Fibroblast of lung (primary cell): ENCODE data around the gene ME1. TPM values are rescaled to one million over a fixed set of nuclear protein-coding genes. Genes with fewer than 3 reads are reported as not detected.

Experiments
- DNase-seq, 2 donors: peaks; one replicate each; pipeline versions ENCODE4 v3.0.0 to v3.0.0-alpha.2; 2010; ENCODE audit warnings: low read depth in 2 of 2
- H2AFZ ChIP-seq: 2 replicates; pipeline ENCODE4 v1.5.1; 2012; ENCODE audit warnings: low read length, control low read depth, inconsistent platforms
- H3K27ac ChIP-seq: 2 replicates; pipeline ENCODE4 v1.5.1; 2011; ENCODE audit warnings: low read length, control low read depth; ENCODE audit not compliant: insufficient read depth
- H3K27me3 ChIP-seq: 2 replicates; pipeline ENCODE4 v1.5.1; 2011; ENCODE audit warnings: mild to moderate bottlenecking, low read length; ENCODE audit not compliant: control insufficient read depth, insufficient read depth
- H3K36me3 ChIP-seq: 2 replicates; pipeline ENCODE4 v1.5.1; 2011; ENCODE audit warnings: low read length; ENCODE audit not compliant: control insufficient read depth, insufficient read depth
- H3K4me1 ChIP-seq: 2 replicates; pipeline ENCODE4 v1.5.1; 2011; ENCODE audit warnings: low read length; ENCODE audit not compliant: control insufficient read depth, insufficient read depth; ENCODE audit errors: extremely low read depth
- H3K4me2 ChIP-seq: 2 replicates; pipeline ENCODE4 v1.5.1; 2011; ENCODE audit warnings: low read length, control low read depth; ENCODE audit not compliant: insufficient read depth; ENCODE audit errors: extremely low read depth
- H3K4me3 ChIP-seq, 4 experiments: fragments of 200-600 bp in 1 of 4; sonication (generic) in 1 of 4; replicated peaks in 1 of 4; 2 replicates each; pipeline ENCODE4 v1.5.1; 2011 to 2016; ENCODE audit warnings: low read length in 4 of 4, low read depth in 3 of 4, mild to moderate bottlenecking in 3 of 4, control low read depth in 2 of 4, inconsistent platforms in 1 of 4, mixed read lengths in 1 of 4; ENCODE audit not compliant: insufficient read depth in 1 of 4; ENCODE audit errors: control extremely low read depth in 1 of 4
- H3K79me2 ChIP-seq: 2 replicates; pipeline ENCODE4 v1.5.1; 2012; ENCODE audit warnings: mild to moderate bottlenecking, low read length, inconsistent platforms; ENCODE audit not compliant: control insufficient read depth, insufficient read depth
- H3K9ac ChIP-seq: 2 replicates; pipeline ENCODE4 v1.5.1; 2011; ENCODE audit warnings: mild to moderate bottlenecking, low read length, control low read depth; ENCODE audit not compliant: insufficient read depth
- H3K9me3 ChIP-seq: 2 replicates; pipeline ENCODE4 v1.5.1; 2012; ENCODE audit warnings: low read depth, low read length; ENCODE audit not compliant: control insufficient read depth, insufficient read depth
- H4K20me1 ChIP-seq: 2 replicates; pipeline ENCODE4 v1.5.1; 2011; ENCODE audit warnings: low read length; ENCODE audit not compliant: control insufficient read depth, insufficient read depth; ENCODE audit errors: extremely low read depth
- CTCF ChIP-seq, 2 donors: IDR thresholded peaks in 1 of 2; conservative IDR thresholded peaks in 1 of 2; 1 replicate in 1 of 2; 2 replicates in 1 of 2; pipeline ENCODE4 v1.5.1; 2011 to 2012; ENCODE audit warnings: low read length in 2 of 2, control low read depth in 1 of 2, inconsistent platforms in 1 of 2, low read depth in 1 of 2, mild to moderate bottlenecking in 1 of 2
- EZH2 ChIP-seq: IDR thresholded peaks from 2 replicates; pipeline ENCODE4 v1.5.1; 2012; ENCODE audit warnings: low read length, control low read depth, mild to moderate bottlenecking; ENCODE audit errors: missing control alignments
- polyA plus RNA-seq, 2 donors: library from polyadenylated mRNA; depleted of rRNA in 1 of 2; stranded (reverse) in 1 of 2; unstranded in 1 of 2; fragments of >200 nt; gene quantifications; 2 replicates each; pipeline ENCODE4 v1.2.1, GENCODE V29; 2011 to 2012; ENCODE audit warnings: missing spikeins in 1 of 2
- total RNA-seq: library from RNA; depleted of rRNA; stranded (reverse); fragments of >200 nt; gene quantifications from 2 replicates; pipeline ENCODE4 v1.2.1, GENCODE V29; 2014

The ME1 gene
- total and polyA plus RNA-seq, 2 donors (not counting 1 experiment from before 2014, with no cell fraction given), result 35.8 to 44.3 TPM

DNA sequence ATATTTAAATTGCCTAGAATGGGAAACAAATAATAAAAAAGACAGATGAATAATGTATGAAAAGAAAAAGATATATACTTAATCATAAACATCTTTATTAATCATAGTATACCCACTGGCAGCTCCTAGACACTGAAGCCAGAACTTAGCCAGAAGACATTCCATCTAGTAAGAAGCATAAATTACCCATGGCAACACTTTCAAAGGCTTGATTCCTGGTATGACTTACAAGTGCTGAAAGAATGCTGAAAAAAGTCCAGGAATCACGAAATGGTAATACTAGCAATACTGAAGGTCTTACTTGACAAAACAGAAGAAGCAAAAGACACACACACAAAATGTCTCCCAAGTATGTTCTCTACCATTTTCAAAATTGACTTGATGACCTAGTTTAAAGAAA, 199.7 kb downstream of the ME1 start:
- no peak overlapping the region for H2AFZ ChIP-seq
- peak; percentile 60 to 96 for DNase-seq
- H3K9me3 ChIP-seq, result no peaks in the 10 kb centered on the region
- H3K4me2 ChIP-seq, result no peak overlapping the region
- no peaks in the 10 kb centered on the region for H4K20me1 ChIP-seq
- no peak for TF ChIP-seq CTCF (conservative IDR thresholded peaks at IDR 0.05 in 1 of 2, IDR thresholded peaks at IDR 0.05 in 1 of 2; ENCODE audit: low read depth in 1 of 2, low read length in 2 of 2)
- no peak for TF ChIP-seq EZH2
- no peak overlapping the region for H3K4me3 ChIP-seq
- H3K27ac ChIP-seq, result no peak overlapping the region
- H3K9ac ChIP-seq, result no peak overlapping the region
- H3K79me2 ChIP-seq, result no peaks in the 10 kb centered on the region
- H3K27me3 ChIP-seq, result no peaks in the 10 kb centered on the region
- no peaks in the 10 kb centered on the region for H3K36me3 ChIP-seq
- no peaks in the 10 kb centered on the region for H3K4me1 ChIP-seq

DNA sequence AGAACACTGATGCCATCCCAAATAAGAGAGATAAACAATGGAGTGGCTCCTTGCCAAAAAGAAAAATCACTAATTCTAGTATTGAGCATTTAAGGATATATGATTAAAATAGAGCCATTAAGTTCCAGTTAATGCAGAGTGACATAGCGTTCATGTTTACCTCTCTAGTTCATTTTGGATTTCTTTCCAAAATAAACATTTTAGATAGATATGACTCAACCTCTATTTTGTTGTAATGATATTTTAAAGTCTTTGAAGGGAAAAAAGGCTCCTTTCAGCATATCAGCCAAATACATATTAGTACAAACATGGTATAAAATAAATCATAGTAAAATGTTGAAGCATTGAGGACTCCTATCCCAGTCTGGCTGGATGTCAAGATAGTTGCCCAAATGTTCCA, 204.3 kb downstream of the ME1 start:
- TF ChIP-seq EZH2 (no peak), CTCF (conservative IDR thresholded peaks at IDR 0.05 in 1 of 2, IDR thresholded peaks at IDR 0.05 in 1 of 2; ENCODE audit: low read depth in 1 of 2, low read length in 2 of 2) (no peak)
- Histone ChIP-seq H3K36me3 (no peaks in the 10 kb centered on the region), H3K9me3 (no peaks in the 10 kb centered on the region), H3K4me3 (no peak overlapping the region), H3K9ac (no peak overlapping the region), H2AFZ (no peak overlapping the region), H3K27ac (no peak overlapping the region), H3K4me2 (no peak overlapping the region), H3K27me3 (no peaks in the 10 kb centered on the region), H4K20me1 (no peaks in the 10 kb centered on the region), H3K79me2 (no peaks in the 10 kb centered on the region), H3K4me1 (no peaks in the 10 kb centered on the region)
- DNase-seq, result peak; percentile 10 to 52

GRCh38 chr6:83221889-83222479, 208.9 kb downstream of the ME1 start:
- Histone ChIP-seq H3K27ac (no peak overlapping the region), H3K9me3 (no peaks in the 10 kb centered on the region), H3K4me3 (no peak overlapping the region), H2AFZ (no peak overlapping the region), H3K9ac (no peak overlapping the region), H4K20me1 (no peaks in the 10 kb centered on the region), H3K4me1 (no peaks in the 10 kb centered on the region), H3K36me3 (no peaks in the 10 kb centered on the region), H3K79me2 (no peaks in the 10 kb centered on the region), H3K27me3 (no peaks in the 10 kb centered on the region), H3K4me2 (no peak overlapping the region)
- peak; percentile 43 to 70 for DNase-seq
- TF ChIP-seq CTCF (conservative IDR thresholded peaks at IDR 0.05 in 1 of 2, IDR thresholded peaks at IDR 0.05 in 1 of 2; ENCODE audit: low read depth in 1 of 2, low read length in 2 of 2), result peak in 1 of 2 donors; percentile 36
- TF ChIP-seq EZH2, result no peak
